GM21526 (cell line): ENCODE measurements around the gene DNAAF9.
"Not testable (repeated sequence)": the region's sequence is repeated elsewhere in the genome, so short reads cannot be mapped to it uniquely, and the experiment has no call there.

Experiments
- ATAC-seq: cut with Tn5 transposase; IDR thresholded peaks from one replicate; pipeline ENCODE4 v1.9.1; 2021; ENCODE audit warnings: moderate library complexity; ENCODE audit not compliant: unreplicated experiment, low FRiP score

The DNAAF9 gene

GRCh38 chr20:3407040-3407770 lies at the start of gene DNAAF9:
Gene DNAAF9, minus strand, starts transcription at chr20:3407669. Its CDS starts 112 bp downstream, at chr20:3407557.
- no peak for ATAC-seq

GRCh38 chr20:3456648-3457047 lies 49.2 kb upstream of the DNAAF9 start:
- no peak for ATAC-seq

- no peak for ATAC-seq
Observed at GRCh38 chr20:3454831-3455230, 47.4 kb upstream of the DNAAF9 start.

- ATAC-seq, result no peak
Observed at GRCh38 chr20:3452690-3453089, 45.2 kb upstream of the DNAAF9 start.

GRCh38 chr20:3452136-3452535 lies 44.7 kb upstream of the DNAAF9 start:
- no peak for ATAC-seq

GRCh38 chr20:3449319-3449718 lies 41.9 kb upstream of the DNAAF9 start:
- no peak for ATAC-seq

GRCh38 chr20:3447321-3447720 lies 39.9 kb upstream of the DNAAF9 start:
- no peak for ATAC-seq

DNA sequence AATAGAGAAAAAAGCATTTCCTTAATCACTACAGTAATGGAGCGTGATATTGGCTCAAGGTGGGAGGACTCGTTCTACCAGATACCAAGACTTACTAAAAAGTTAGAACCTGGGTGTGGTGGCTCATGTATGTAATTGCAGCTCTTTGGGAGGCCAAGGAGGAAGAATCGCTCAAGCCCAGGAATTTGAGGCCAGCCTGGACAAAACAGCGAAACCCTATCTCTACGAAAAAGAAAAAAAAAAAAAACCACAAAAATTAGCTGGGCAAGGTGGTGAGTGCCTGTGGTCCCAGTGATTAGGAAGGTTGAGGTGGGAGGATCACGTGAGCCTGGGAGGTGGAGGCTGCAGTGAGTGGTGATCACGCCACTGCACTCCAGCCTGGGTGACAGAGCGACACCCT lies 39.3 kb upstream of the DNAAF9 start:
- no peak for ATAC-seq

DNA sequence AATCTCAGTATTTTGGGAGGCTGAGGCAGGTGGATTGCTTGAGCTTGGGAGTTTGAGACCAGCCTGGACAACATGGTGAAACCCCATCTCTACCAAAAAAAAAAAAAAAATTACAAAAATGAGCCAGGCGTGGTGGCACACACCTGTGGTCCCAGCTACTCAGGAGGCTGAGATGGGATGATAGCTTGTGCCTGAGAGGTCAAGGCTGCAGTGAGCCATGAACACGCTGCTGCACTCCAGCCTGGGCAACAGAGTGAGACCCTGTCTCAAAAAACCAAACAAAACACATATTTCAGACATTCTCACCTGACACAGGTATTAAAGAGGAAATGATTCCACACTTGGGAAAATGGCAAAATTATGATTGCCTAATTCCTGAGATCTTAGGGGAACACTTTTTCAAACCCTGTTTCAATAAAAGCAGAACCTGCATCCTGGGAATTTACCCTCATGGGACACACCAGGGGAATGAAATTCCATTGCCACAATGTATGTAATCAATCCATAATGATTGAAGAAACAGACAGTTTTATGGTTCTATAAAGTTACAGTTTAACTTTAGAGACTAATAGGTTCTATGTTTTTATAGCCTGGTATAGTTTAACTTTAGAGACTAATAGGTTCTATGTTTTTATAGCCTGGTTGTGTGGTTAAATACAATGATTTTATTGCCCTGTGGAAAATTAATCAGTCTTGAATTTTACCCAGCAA lies 29.6 kb upstream of the DNAAF9 start:
- no peak for ATAC-seq

DNA sequence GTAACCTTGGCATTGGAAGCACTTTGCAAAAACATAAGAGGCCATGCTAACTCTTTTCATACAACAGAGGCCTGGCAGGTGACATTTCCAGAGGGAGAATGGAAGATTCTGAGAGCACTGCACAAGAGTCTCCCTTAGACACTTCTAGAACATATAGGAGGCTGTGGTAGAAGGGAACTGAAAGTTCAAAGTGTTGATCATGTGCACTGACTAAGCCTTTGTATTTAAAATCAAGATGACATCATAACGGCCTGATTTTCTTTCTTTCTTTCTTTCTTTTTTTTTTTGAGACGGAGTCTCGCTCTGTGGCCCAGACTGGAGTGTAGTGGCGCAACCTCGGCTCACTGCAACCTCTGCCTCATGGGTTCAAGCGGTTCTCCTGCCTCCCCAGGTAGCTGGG lies 26.8 kb upstream of the DNAAF9 start:
- ATAC-seq, result no peak

DNA sequence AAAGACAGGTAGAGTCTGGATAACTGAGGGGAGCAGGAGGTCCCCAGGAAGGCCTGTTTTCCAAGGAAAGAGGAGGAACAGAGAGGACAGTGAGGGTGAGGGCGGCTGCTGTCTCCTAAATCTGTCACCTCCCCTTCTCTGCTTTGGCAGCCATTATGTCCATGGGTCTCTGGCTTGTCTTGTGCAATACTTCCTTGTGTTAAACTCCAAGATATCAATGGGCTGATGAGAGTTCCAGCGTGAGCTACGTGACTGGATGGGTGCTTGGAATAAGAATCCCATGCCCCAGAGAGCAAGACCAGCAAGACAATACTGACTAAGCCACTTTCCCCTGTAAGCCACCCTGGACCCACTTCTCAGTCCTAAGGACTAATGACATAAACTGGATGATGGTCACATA lies 26.3 kb upstream of the DNAAF9 start:
- no peak for ATAC-seq

DNA sequence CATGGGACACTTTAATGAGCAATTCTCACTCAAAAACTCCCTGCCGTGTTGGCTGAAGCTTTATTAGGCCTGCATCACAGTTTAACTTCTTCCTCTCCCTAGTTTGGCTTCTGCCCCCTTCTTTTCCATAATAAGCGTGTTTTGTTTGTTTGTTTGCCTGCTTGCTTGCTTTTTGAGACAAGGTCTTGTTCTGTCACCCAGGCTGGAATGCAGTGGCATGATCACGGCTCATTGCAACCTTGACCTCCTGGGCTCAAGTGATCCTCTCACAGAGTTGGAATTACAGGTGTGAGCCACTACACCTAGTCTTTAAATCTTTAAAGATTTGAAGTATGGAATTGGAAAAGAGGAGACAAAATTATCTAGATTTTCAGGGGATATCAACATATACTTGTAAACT lies 25.4 kb upstream of the DNAAF9 start:
- ATAC-seq, result no peak

DNA sequence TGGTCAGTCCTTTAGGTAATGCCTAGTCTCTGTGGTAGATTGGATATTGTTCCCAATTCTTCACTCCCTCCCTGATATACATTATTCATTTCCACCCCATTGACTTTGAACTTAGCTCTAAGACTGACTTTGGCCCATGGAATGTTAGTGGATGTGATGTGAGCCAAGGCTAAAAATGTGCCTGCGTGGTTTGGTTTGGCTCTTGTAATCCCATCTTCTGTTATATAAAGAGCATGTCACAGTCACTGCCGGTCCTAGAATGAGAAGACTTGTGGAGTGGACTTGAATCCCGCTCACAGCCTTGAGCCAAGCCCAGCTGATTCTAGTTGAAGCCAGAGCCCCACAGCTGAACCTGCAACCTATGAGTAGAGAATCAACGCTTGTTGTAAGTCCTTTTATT lies 23.6 kb upstream of the DNAAF9 start:
- no peak for ATAC-seq

DNA sequence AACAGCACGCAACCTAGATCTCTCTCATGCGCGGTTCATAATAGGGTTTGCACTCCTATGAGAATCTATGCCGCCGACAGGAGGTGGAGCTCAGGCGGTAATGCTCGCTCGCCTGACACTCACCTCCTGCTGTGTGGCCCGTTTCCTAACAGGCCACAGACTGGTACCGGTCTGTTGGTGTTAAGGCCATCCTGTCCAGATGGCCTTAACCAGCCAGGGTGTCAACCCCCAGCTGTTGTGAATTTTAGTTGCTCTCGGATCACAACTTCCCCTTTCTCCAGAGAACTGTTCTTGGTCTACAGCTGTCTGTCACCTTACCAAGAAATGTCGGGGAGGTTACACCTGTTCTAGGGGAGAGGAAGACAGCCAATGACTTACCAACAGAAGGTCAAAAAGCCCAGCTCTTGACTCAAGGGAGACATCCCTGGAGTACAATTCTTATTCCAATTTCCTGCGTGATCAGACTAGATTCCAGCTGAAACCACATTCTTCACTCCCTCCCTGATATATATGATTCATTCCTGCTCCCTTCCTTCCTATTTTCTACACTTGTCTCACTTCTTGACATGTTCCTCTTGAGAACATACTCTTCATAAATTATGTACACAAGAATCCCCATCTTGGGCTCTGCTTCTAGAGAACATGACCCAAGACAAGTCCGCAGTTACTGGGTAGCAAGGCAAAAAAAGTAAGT lies 23.1 kb upstream of the DNAAF9 start:
- peak; percentile 83 for ATAC-seq

GRCh38 chr20:3426766-3427165 lies 19.3 kb upstream of the DNAAF9 start:
- not testable (repeated sequence) for ATAC-seq

DNA sequence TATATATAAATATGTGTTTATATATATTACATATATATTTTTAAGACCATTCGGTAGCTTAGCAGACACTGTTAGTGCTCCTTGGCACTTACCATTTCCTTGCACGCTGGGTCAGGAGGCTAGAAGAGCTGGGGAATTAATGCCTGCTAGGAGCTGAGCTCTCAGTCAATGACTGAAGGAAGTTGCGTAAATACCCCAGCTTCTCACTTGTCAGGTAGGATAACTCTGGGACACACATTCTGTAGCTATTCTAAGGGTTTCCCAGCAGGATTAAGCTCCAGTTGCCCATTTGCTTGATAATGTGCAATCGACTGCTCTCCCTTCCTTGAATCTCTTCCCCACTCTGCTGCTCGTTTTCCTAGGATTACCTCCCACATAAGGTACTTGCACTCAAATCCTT lies 15.7 kb upstream of the DNAAF9 start:
- ATAC-seq, result no peak

GRCh38 chr20:3421985-3422384 lies 14.5 kb upstream of the DNAAF9 start:
- no peak for ATAC-seq

- ATAC-seq, result peak; percentile 96
Observed at GRCh38 chr20:3420211-3420707, 12.8 kb upstream of the DNAAF9 start.

GRCh38 chr20:3418161-3418560 lies 10.7 kb upstream of the DNAAF9 start:
- ATAC-seq, result not testable (repeated sequence)

DNA sequence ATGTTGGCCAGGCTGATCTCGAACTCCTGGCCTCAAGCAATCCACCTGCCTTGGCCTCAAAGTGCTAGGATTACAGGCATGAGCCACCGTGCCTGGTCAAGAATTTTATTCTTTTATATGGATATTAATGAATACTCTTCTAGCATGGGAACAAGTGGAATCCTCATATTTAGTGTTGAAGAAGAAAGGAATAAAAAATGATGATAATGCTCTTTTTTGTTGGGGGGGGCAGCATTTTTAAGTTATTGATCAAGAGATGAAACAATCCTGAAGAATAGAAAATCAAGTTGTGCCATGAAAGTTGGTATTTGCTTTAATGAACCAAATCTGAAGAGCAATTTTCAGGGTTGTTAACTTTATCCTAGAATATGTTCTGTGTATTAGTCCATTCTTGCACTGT lies 6.7 kb upstream of the DNAAF9 start:
- ATAC-seq, result no peak

GRCh38 chr20:3413393-3413889 lies 6.0 kb upstream of the DNAAF9 start:
- ATAC-seq, result no peak
